Measurements from ENCODE around the gene LRRC49.

Gene LRRC49

DNA sequence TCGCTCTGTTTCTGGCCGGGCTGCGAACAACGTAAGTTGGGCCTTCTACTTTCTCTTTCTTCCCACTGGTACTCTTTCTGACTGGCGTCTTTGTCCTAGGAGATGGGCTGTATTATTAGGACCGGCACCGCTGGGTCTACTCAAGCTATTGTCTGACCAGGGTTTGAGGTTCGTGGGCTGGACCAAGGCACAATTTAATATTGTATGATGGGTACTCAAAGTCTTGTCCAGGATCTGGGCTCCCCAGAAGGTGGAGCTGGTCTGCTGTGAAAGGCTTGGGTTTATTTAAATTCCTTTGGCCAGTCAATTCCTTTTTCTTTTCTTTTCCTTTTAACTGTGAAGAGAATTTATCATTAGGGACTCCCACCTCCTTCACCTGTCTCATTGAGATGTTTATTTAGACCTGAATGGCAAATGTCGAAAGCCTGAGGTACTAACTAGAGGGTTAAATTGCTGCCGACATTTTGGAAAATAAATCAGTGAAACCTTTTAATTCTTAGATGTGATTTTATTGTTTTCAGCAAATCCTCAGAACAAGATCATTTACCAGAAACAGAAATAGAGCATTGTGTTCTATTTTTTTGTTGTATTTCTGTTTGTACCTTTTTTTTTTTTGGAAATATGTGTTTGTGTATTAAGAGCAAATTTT is 410 bp downstream of the LRRC49 start:
- Histone ChIP-seq H3K36me3 (no peaks in the 10 kb centered on the region; the same call in 1 of the 2 replicates), H3K9me3 (no peaks in the 10 kb centered on the region), H3K27me3 (no peaks in the 10 kb centered on the region), H3K4me3 (ENCODE audit: low read depth, low read length) (peak overlapping the region; percentile 92), H3K4me1 (0 out of 2 replicates have a peak, but pooled peaks cover 9% of the 10 kb centered on the region)
- peak; percentile 38 for DNase-seq
- TF ChIP-seq, protein P1, sequence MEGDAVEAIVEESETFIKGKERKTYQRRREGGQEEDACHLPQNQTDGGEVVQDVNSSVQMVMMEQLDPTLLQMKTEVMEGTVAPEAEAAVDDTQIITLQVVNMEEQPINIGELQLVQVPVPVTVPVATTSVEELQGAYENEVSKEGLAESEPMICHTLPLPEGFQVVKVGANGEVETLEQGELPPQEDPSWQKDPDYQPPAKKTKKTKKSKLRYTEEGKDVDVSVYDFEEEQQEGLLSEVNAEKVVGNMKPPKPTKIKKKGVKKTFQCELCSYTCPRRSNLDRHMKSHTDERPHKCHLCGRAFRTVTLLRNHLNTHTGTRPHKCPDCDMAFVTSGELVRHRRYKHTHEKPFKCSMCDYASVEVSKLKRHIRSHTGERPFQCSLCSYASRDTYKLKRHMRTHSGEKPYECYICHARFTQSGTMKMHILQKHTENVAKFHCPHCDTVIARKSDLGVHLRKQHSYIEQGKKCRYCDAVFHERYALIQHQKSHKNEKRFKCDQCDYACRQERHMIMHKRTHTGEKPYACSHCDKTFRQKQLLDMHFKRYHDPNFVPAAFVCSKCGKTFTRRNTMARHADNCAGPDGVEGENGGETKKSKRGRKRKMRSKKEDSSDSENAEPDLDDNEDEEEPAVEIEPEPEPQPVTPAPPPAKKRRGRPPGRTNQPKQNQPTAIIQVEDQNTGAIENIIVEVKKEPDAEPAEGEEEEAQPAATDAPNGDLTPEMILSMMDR (IDR thresholded peaks at IDR 0.05; ENCODE audit: low read depth, low read length): peak; percentile 57

- Histone ChIP-seq H3K9me3 (no peaks in the 10 kb centered on the region), H3K4me1 (no peaks in the 10 kb centered on the region), H3K27me3 (no peaks in the 10 kb centered on the region), H3K4me3 (ENCODE audit: low read depth, low read length) (no peak overlapping the region), H3K36me3 (peaks cover 9% of the 10 kb centered on the region; the same call in 1 of the 2 replicates)
- TF ChIP-seq, protein P1 (IDR thresholded peaks at IDR 0.05; ENCODE audit: low read depth, low read length): no peak
- no peak for DNase-seq
Measured at GRCh38 chr15:70902107-70902506, 9.5 kb downstream of the LRRC49 start.

GRCh38 chr15:70906842-70907241 is 14.2 kb downstream of the LRRC49 start:
- Histone ChIP-seq H3K9me3 (no peaks in the 10 kb centered on the region), H3K4me3 (ENCODE audit: low read depth, low read length) (no peak overlapping the region), H3K27me3 (no peaks in the 10 kb centered on the region), H3K4me1 (no peaks in the 10 kb centered on the region), H3K36me3 (peaks cover 21% of the 10 kb centered on the region)
- DNase-seq: no peak
- TF ChIP-seq, protein P1 (IDR thresholded peaks at IDR 0.05; ENCODE audit: low read depth, low read length): no peak

- no peak overlapping the region for H3K4me3 ChIP-seq (ENCODE audit: low read depth, low read length)
- TF ChIP-seq, protein P1 (IDR thresholded peaks at IDR 0.05; ENCODE audit: low read depth, low read length): peak; percentile 50
- peaks cover 21% of the 10 kb centered on the region for H3K36me3 ChIP-seq
- no peaks in the 10 kb centered on the region for H3K9me3 ChIP-seq
- no peaks in the 10 kb centered on the region for H3K4me1 ChIP-seq
- no peaks in the 10 kb centered on the region for H3K27me3 ChIP-seq
- DNase-seq: no peak
Measured at GRCh38 chr15:70907784-70908471, 15.3 kb downstream of the LRRC49 start.

DNA sequence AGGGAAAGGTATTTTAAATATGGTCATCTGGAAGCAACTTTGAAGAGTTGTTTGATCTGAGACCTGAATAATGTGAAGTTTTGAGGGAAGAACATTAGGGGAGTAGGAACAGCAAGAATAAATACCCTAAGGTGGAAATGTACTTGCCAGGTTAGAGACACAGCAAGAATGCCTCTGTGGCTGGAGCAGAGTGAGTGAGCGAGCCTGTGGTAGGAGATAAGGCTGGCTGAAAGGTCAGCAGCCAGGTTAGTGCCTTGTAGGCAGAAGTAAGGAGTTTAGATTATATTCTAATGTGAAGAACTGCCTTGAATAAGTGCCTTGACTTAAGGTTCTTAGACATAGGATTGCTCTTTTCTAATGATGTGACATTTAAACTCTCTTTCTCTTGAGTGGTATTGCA is 18.3 kb downstream of the LRRC49 start:
- Histone ChIP-seq H3K9me3 (no peaks in the 10 kb centered on the region), H3K4me3 (ENCODE audit: low read depth, low read length) (no peak overlapping the region), H3K4me1 (no peaks in the 10 kb centered on the region), H3K27me3 (no peaks in the 10 kb centered on the region), H3K36me3 (peaks cover 17% of the 10 kb centered on the region)
- TF ChIP-seq, protein P1 (IDR thresholded peaks at IDR 0.05; ENCODE audit: low read depth, low read length): no peak
- DNase-seq: no peak

DNA sequence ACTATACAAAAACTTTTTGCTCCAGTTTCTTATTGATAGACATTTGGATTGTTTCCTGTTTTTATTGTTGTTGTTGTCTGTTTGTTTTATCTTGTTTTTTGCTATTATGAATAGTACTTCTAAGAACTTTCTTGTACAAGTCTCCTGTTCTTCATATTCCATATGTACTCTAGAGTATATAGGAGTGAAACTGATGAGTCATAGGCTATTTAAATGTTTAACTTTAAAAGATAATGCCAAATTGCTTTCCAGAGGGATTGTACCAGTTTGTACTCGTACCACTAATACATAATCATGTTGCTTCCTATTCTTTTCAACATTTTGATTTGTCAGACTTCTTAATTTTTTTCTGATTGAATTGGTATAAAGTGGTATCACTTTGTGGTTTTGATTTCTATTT is 19.6 kb downstream of the LRRC49 start:
- no peak for DNase-seq
- H3K27me3 ChIP-seq: no peaks in the 10 kb centered on the region
- no peak overlapping the region for H3K4me3 ChIP-seq (ENCODE audit: low read depth, low read length)
- peaks cover 11% of the 10 kb centered on the region for H3K36me3 ChIP-seq
- H3K4me1 ChIP-seq: no peaks in the 10 kb centered on the region
- no peaks in the 10 kb centered on the region for H3K9me3 ChIP-seq
- TF ChIP-seq, protein P1 (IDR thresholded peaks at IDR 0.05; ENCODE audit: low read depth, low read length): no peak
